H9 (cell line): ENCODE results near the gene ADGRB3. TPM values are rescaled to one million over a fixed set of nuclear protein-coding genes. Genes with fewer than 3 reads are reported as not detected.

Source experiments
- DNase-seq: peaks from one replicate; pipeline ENCODE4 v3.0.0-alpha.2; 2017
- H2AFZ ChIP-seq: one replicate; pipeline ENCODE4 v1.6.1; 2013; ENCODE audit warnings: mild to moderate bottlenecking, low read length, control low read depth, moderate library complexity
- H2AK5ac ChIP-seq: 2 replicates; pipeline ENCODE4 v1.6.1; 2013; ENCODE audit warnings: low read length, control low read depth, mixed read lengths; ENCODE audit not compliant: insufficient read length
- H2BK120ac ChIP-seq: one replicate; pipeline ENCODE4 v1.6.1; 2013; ENCODE audit warnings: low read depth, mild to moderate bottlenecking, low read length, control low read depth, inconsistent platforms; ENCODE audit not compliant: poor library complexity, severe bottlenecking
- H2BK12ac ChIP-seq: 2 replicates; pipeline ENCODE4 v1.6.1; 2013; ENCODE audit warnings: low read length, control low read depth, mixed read lengths, low read depth; ENCODE audit not compliant: insufficient read length
- H2BK15ac ChIP-seq: 2 replicates; pipeline ENCODE4 v1.6.1; 2013; ENCODE audit warnings: low read depth, low read length, control low read depth
- H2BK20ac ChIP-seq: one replicate; pipeline ENCODE4 v1.6.1; 2013; ENCODE audit warnings: low read depth, mild to moderate bottlenecking, low read length, control low read depth, inconsistent platforms; ENCODE audit not compliant: poor library complexity, severe bottlenecking
- H2BK5ac ChIP-seq: 2 replicates; pipeline ENCODE4 v1.6.1; 2013; ENCODE audit warnings: low read length, control low read depth, mixed read lengths; ENCODE audit not compliant: insufficient read length
- H3K14ac ChIP-seq: 2 replicates; pipeline ENCODE4 v1.6.1; 2013; ENCODE audit warnings: low read length, control low read depth; ENCODE audit not compliant: insufficient read depth
- H3K18ac ChIP-seq: 2 replicates; pipeline ENCODE4 v1.6.1; 2013; ENCODE audit warnings: low read depth, mild to moderate bottlenecking, mixed read lengths, low read length, control low read depth; ENCODE audit not compliant: insufficient read length
- H3K23ac ChIP-seq: 2 replicates; pipeline ENCODE4 v1.6.1; 2013; ENCODE audit warnings: low read length, control low read depth, mixed read lengths, low read depth; ENCODE audit not compliant: insufficient read length
- H3K23me2 ChIP-seq: 2 replicates; pipeline ENCODE4 v1.6.1; 2013; ENCODE audit warnings: low read depth, mild to moderate bottlenecking, mixed read lengths, low read length, control low read depth; ENCODE audit not compliant: insufficient read length, poor library complexity, severe bottlenecking
- H3K27ac ChIP-seq: 2 replicates; pipeline ENCODE4 v1.5.1; 2013; ENCODE audit warnings: low read length, control low read depth, mixed read lengths, low read depth; ENCODE audit not compliant: insufficient read length
- H3K27me3 ChIP-seq: 2 replicates; pipeline ENCODE4 v1.6.1; 2013; ENCODE audit warnings: low read length, control low read depth, inconsistent platforms; ENCODE audit not compliant: insufficient read depth
- H3K4ac ChIP-seq: 2 replicates; pipeline ENCODE4 v1.6.1; 2013; ENCODE audit warnings: low read depth, mild to moderate bottlenecking, control low read depth, inconsistent platforms, low read length, moderate library complexity
- H3K4me1 ChIP-seq: 2 replicates; pipeline ENCODE4 v1.6.1; 2013; ENCODE audit warnings: low read length, control low read depth, inconsistent platforms; ENCODE audit not compliant: insufficient read depth
- H3K4me2 ChIP-seq: 2 replicates; pipeline ENCODE4 v1.6.1; 2013; ENCODE audit warnings: low read length, control low read depth, mixed read lengths; ENCODE audit not compliant: insufficient read length, insufficient read depth
- H3K56ac ChIP-seq: 2 replicates; pipeline ENCODE4 v1.6.1; 2013; ENCODE audit warnings: low read depth, mild to moderate bottlenecking, mixed read lengths, low read length, control low read depth; ENCODE audit not compliant: insufficient read length
- H3K79me1 ChIP-seq: 2 replicates; pipeline ENCODE4 v1.6.1; 2013; ENCODE audit warnings: low read depth, mild to moderate bottlenecking, moderate library complexity, low read length, control low read depth, inconsistent platforms; ENCODE audit not compliant: insufficient read depth, poor library complexity, severe bottlenecking
- H3K79me2 ChIP-seq: 2 replicates; pipeline ENCODE4 v1.6.1; 2013; ENCODE audit warnings: low read length, control low read depth, inconsistent platforms; ENCODE audit not compliant: insufficient read depth
- H3K9ac ChIP-seq: 2 replicates; pipeline ENCODE4 v1.6.1; 2013; ENCODE audit warnings: low read length, control low read depth, mixed read lengths; ENCODE audit not compliant: insufficient read length; ENCODE audit errors: extremely low read depth
- H3K9me3 ChIP-seq: one replicate; pipeline ENCODE4 v1.6.1; 2013; ENCODE audit warnings: low read depth, low read length, inconsistent platforms; ENCODE audit not compliant: control insufficient read depth
- H3T11ph ChIP-seq: one replicate; pipeline ENCODE4 v1.6.1; 2013; ENCODE audit warnings: mild to moderate bottlenecking, low read length, control low read depth, inconsistent platforms
- H4K20me1 ChIP-seq: one replicate; pipeline ENCODE4 v1.6.1; 2013; ENCODE audit not compliant: control insufficient read depth, insufficient read length, insufficient read depth
- H4K5ac ChIP-seq: 2 replicates; pipeline ENCODE4 v1.6.1; 2013; ENCODE audit warnings: low read depth, mild to moderate bottlenecking, mixed read lengths, low read length, control low read depth; ENCODE audit not compliant: insufficient read length
- H4K8ac ChIP-seq: replicated peaks from 2 replicates; pipeline ENCODE4 v1.6.1; 2013; ENCODE audit warnings: low read length, control low read depth, mixed read lengths, low read depth; ENCODE audit not compliant: insufficient read length
- H4K91ac ChIP-seq: 2 replicates; pipeline ENCODE4 v1.6.1; 2013; ENCODE audit warnings: low read depth, mild to moderate bottlenecking, moderate library complexity, mixed read lengths, low read length, control low read depth; ENCODE audit not compliant: insufficient read length
- H3K27ac Mint-ChIP-seq, 3 experiments: 2 replicates in 2 of 3; 3 replicates in 1 of 3; pipeline ENCODE4 v1.8.0; 2020 to 2021; ENCODE audit warnings: mixed read lengths in 3 of 3, mild to moderate bottlenecking in 1 of 3, moderate library complexity in 1 of 3
- H3K27me3 Mint-ChIP-seq: 2 replicates; pipeline ENCODE4 v1.8.0; 2021; ENCODE audit warnings: low read depth, mild to moderate bottlenecking, moderate library complexity, mixed read lengths
- H3K36me3 Mint-ChIP-seq, 3 experiments: 2 replicates in 2 of 3; 3 replicates in 1 of 3; pipeline ENCODE4 v1.8.0; 2020 to 2021; ENCODE audit warnings: low read depth in 3 of 3, mixed read lengths in 3 of 3; ENCODE audit not compliant: insufficient read depth in 1 of 3
- H3K4me1 Mint-ChIP-seq, 2 experiments: 2 replicates each; pipeline ENCODE4 v1.8.0; 2020; ENCODE audit warnings: mixed read lengths in 2 of 2
- H3K4me3 Mint-ChIP-seq, 2 experiments: 2 replicates in 1 of 2; 3 replicates in 1 of 2; pipeline ENCODE4 v1.8.0; 2020 to 2021; ENCODE audit warnings: mild to moderate bottlenecking in 2 of 2, mixed read lengths in 2 of 2, moderate library complexity in 1 of 2
- H3K9me3 Mint-ChIP-seq, 2 experiments: 2 replicates in 1 of 2; 3 replicates in 1 of 2; pipeline ENCODE4 v1.8.0; 2020; ENCODE audit warnings: mild to moderate bottlenecking in 2 of 2, mixed read lengths in 2 of 2, moderate library complexity in 1 of 2
- CTCF ChIP-seq: fragments of 200-600 bp; sonication (generic); conservative IDR thresholded peaks from 3 replicates; pipeline ENCODE4 v1.8.0; 2021; ENCODE audit warnings: antibody characterized with exemption, mild to moderate bottlenecking
- WGBS: extraction: QIAGEN DNeasy Blood & Tissue Kit; methylation state at CpG from one replicate; pipeline ENCODE4 v1.1.7; 2013; ENCODE audit warnings: missing lambda C conversion rate, low lambda C conversion rate, mixed read lengths; ENCODE audit not compliant: insufficient read length; ENCODE audit errors: extremely low coverage; 5-methylcytosine and 5-hydroxymethylcytosine counted together
- total RNA-seq: library from RNA; stranded (reverse); gene quantifications from 2 replicates; pipeline ENCODE4 v1.2.1, GENCODE V29; 2021

The ADGRB3 gene
- total RNA-seq, 1 experiment from 2014 or later, result 0.37 TPM

GRCh38 chr6:69128411-69128810 lies 493.3 kb downstream of the ADGRB3 start:
- H3K56ac ChIP-seq, result no peak overlapping the region
- no peak overlapping the region for H2AFZ ChIP-seq
- no peaks in the 10 kb centered on the region for H3K4me1 ChIP-seq
- H3K9ac ChIP-seq, result no peak overlapping the region
- H3K4ac ChIP-seq, result no peak overlapping the region
- H3K23me2 ChIP-seq, result no peaks in the 10 kb centered on the region
- H3K36me3 Mint-ChIP-seq, result peaks cover 0 to 3% (median 3%) of the 10 kb centered on the region in 3 experiments; a peak in 3 of 7 replicates
- H3K4me3 Mint-ChIP-seq, result no peak overlapping the region
- H2BK120ac ChIP-seq, result no peak overlapping the region
- H3K9me3 Mint-ChIP-seq, result peaks cover 5 to 6% of the 10 kb centered on the region in 2 experiments; a peak in 3 of 5 replicates
- no peak overlapping the region; a peak in 1 of 7 replicates for H3K27ac Mint-ChIP-seq
- no peak overlapping the region for H3K27ac ChIP-seq
- no peak for DNase-seq
- H3K14ac ChIP-seq, result no peak overlapping the region
- H2BK15ac ChIP-seq, result no peak overlapping the region
- H4K5ac ChIP-seq, result no peak overlapping the region
- no peak overlapping the region for H3K18ac ChIP-seq
- no peaks in the 10 kb centered on the region for H4K20me1 ChIP-seq
- H3T11ph ChIP-seq, result no peak overlapping the region
- H4K91ac ChIP-seq, result no peak overlapping the region
- TF ChIP-seq CTCF, result no peak
- H3K27me3 Mint-ChIP-seq, result no peaks in the 10 kb centered on the region; the same call in 1 of the 2 replicates
- H3K9me3 ChIP-seq, result no peaks in the 10 kb centered on the region
- H3K4me2 ChIP-seq, result no peak overlapping the region
- H2BK5ac ChIP-seq, result no peak overlapping the region
- no peak overlapping the region for H2AK5ac ChIP-seq
- H3K27me3 ChIP-seq, result no peaks in the 10 kb centered on the region
- H2BK20ac ChIP-seq, result no peak overlapping the region
- H3K79me1 ChIP-seq, result no peaks in the 10 kb centered on the region
- no peak overlapping the region for H2BK12ac ChIP-seq
- H3K4me1 Mint-ChIP-seq, result peaks cover 6 to 8% of the 10 kb centered on the region in 2 experiments
- no CpG with 5 or more reads among the region's 2 CpGs for WGBS
- no peak overlapping the region for H4K8ac ChIP-seq
- no peak overlapping the region for H3K23ac ChIP-seq
- no peaks in the 10 kb centered on the region for H3K79me2 ChIP-seq
